HEK293T (cell line): Measurements from ENCODE around the gene EVI5L.
A peak's percentile ranks its signal among the peaks of the same experiment; 100 is the strongest.

Experiments used
- CTCF ChIA-PET: fragments of 350-600 bp; formaldehyde crosslinking; extraction: SDS; loops from one replicate; lab custom pipeline; 2021; ENCODE audit warnings: antibody characterized with exemption, inconsistent platforms; lab: Yijun Ruan, JAX
- POLR2A ChIA-PET: fragments of 350-600 bp; formaldehyde crosslinking; extraction: SDS; loops from one replicate; lab custom pipeline; 2020; ENCODE audit warnings: antibody characterized with exemption, inconsistent platforms; lab: Yijun Ruan, JAX
- DNase-seq: peaks from one replicate; pipeline ENCODE4 v3.0.0; 2012; ENCODE audit warnings: mixed read lengths; ENCODE audit errors: extremely low spot score
- BHLHE40 ChIP-seq: fragments of 450-650 bp; IDR thresholded peaks from 2 replicates; pipeline ENCODE4 v1.6.1; 2016; ENCODE audit warnings: mild to moderate bottlenecking, moderate library complexity, borderline replicate concordance
- CTBP1 ChIP-seq: fragments of 450-650 bp; IDR thresholded peaks from 2 replicates; pipeline ENCODE4 v1.6.1; 2016; ENCODE audit warnings: borderline replicate concordance
- ELF4 ChIP-seq: fragments of 450-650 bp; IDR thresholded peaks from 2 replicates; pipeline ENCODE4 v1.6.1; 2017; ENCODE audit warnings: antibody characterized with exemption
- FOXA1 ChIP-seq: fragments of 450-650 bp; IDR thresholded peaks from 2 replicates; pipeline ENCODE4 v1.6.1; 2016; ENCODE audit warnings: mild to moderate bottlenecking
- FOXK2 ChIP-seq: fragments of 450-650 bp; IDR thresholded peaks from 2 replicates; pipeline ENCODE4 v1.6.1; 2016; ENCODE audit warnings: mild to moderate bottlenecking
- FOXM1 ChIP-seq: fragments of 450-650 bp; IDR thresholded peaks from 2 replicates; pipeline ENCODE4 v1.6.1; 2017; ENCODE audit warnings: mild to moderate bottlenecking, borderline replicate concordance
- HDGF ChIP-seq: fragments of 450-650 bp; IDR thresholded peaks from 2 replicates; pipeline ENCODE4 v1.6.1; 2017; ENCODE audit warnings: antibody characterized with exemption, borderline replicate concordance
- L3MBTL2 ChIP-seq: fragments of 450-650 bp; conservative IDR thresholded peaks from 2 replicates; pipeline ENCODE4 v1.6.1; 2016; ENCODE audit warnings: mild to moderate bottlenecking
- LEF1 ChIP-seq: fragments of 450-650 bp; IDR thresholded peaks from 2 replicates; pipeline ENCODE4 v1.6.1; 2017; ENCODE audit warnings: mild to moderate bottlenecking, borderline replicate concordance
- NFRKB ChIP-seq: fragments of 450-650 bp; IDR thresholded peaks from 2 replicates; pipeline ENCODE4 v1.6.1; 2016; ENCODE audit warnings: mild to moderate bottlenecking, moderate library complexity
- SP1 ChIP-seq: fragments of 450-650 bp; IDR thresholded peaks from 2 replicates; pipeline ENCODE4 v1.6.1; 2017
- SUZ12 ChIP-seq: fragments of 450-650 bp; IDR thresholded peaks from 2 replicates; pipeline ENCODE4 v1.6.1; 2016; ENCODE audit warnings: mild to moderate bottlenecking
- TARDBP ChIP-seq: fragments of 450-650 bp; IDR thresholded peaks from 2 replicates; pipeline ENCODE4 v1.6.1; 2016
- ZNF384 ChIP-seq: fragments of 450-650 bp; IDR thresholded peaks from 2 replicates; pipeline ENCODE4 v1.6.1; 2016
- TF ChIP-seq, protein P1 (sequence below): fragments of 450-650 bp; IDR thresholded peaks from 2 replicates; pipeline ENCODE4 v1.6.1; 2016

The EVI5L gene

DNA sequence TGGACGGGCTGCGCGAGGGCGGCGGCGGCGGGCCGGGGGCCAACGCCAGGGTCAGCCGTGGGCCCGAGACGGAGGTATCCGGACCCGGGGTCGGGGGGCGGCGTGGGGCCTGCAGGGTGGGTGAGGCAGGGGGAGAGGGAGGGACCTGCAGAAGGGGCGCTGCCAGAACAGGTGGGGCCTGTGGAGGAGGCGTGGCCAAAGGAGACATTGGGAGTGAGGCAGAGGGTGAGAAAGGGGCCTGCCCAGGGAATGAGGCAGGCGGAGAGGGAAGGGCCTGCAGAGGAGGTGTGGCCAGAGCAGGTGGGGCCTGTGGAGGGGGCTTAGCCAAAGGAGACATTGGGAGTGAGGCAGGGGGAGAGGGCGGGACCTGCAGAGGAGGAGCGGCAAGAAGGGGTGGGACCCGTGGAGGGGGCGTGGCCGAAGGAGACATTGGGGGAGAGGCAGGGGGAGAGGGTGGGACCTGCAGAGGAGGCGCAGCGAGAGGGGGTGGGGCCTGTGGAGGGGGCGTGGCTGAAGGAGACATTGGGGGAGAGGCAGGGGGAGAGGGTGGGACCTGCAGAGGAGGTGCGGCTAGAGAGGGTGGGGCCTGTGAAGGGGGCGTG lies 40.0 kb downstream of the EVI5L start:
- ChIA-PET POLR2A (interaction anchor here (1.1 to 2.0 kb wide), 6 partner anchors 18 to 74 kb away, joined by 3 to 18 read pairs (median 14); partner anchors contain the start of genes EVI5L, LRRC8E, MAP2K7 and SNAPC2), CTCF (interaction anchor here (0.6 to 2.0 kb wide), 16 partner anchors 7 to 538 kb away, joined by 3 to 19 read pairs (median 6); partner anchors contain the start of genes LRRC8E, MAP2K7, MCOLN1 and SNAPC2)
- DNase-seq, result peak; percentile 72
- TF ChIP-seq SP1 (peak; percentile 46), CTBP1 (no peak)

DNA sequence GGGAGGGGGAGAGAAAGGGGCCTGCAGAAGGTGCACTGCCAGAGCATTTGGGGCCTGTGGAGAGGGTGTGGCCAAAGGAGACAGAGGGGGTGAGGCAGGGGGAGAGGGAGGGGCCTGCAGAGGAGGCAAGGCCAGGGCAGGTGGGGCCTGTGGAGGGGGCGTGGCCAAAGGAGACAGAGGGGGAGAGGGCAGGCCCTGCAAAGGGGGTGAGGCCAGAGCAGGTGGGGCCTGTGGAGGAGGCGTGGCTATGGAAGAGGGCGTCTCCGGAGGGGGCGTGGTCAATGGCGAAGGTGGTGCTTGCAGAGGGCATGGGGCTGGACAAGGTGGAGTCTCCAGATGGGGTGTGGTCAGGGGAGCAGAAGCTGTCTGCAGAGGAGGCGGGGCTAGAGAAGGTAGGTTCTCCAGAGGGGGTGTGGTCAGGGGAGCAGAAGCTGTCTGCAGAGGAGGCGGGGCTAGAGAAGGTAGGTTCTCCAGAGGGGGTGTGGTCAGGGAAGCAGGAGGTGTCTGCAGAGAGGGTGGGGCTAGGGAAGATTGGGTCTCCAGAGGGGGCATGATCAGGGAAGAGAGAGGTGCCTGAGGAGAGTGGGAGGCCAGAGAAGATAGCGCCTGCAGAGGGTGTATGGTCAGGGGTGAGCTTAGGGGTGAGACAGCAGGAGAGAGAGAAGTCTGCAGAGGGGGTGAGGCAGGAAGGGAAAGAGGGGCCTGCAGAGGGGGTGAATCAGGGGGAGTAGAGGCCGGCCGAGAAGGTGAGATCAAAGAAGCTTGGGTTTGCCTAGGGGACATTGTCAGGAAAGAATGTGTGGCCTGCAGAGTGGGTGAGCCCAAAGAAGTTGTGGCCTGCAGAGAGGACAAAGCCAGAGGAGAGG lies 40.8 kb downstream of the EVI5L start:
- no peak for TF ChIP-seq BHLHE40
- TF ChIP-seq ELF4, result no peak
- TF ChIP-seq SP1, result 0 out of 2 replicates have a peak, but pooled peaks have one; percentile 24
- TF ChIP-seq, protein P1, sequence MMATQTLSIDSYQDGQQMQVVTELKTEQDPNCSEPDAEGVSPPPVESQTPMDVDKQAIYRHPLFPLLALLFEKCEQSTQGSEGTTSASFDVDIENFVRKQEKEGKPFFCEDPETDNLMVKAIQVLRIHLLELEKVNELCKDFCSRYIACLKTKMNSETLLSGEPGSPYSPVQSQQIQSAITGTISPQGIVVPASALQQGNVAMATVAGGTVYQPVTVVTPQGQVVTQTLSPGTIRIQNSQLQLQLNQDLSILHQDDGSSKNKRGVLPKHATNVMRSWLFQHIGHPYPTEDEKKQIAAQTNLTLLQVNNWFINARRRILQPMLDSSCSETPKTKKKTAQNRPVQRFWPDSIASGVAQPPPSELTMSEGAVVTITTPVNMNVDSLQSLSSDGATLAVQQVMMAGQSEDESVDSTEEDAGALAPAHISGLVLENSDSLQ, result no peak
- no peak for TF ChIP-seq L3MBTL2
- TF ChIP-seq FOXA1, result no peak
- no peak for TF ChIP-seq ZNF384
- no peak for TF ChIP-seq CTBP1
- peak; percentile 72 for DNase-seq
- POLR2A ChIA-PET, result no interaction called here
- CTCF ChIA-PET, result no interaction called here

DNA sequence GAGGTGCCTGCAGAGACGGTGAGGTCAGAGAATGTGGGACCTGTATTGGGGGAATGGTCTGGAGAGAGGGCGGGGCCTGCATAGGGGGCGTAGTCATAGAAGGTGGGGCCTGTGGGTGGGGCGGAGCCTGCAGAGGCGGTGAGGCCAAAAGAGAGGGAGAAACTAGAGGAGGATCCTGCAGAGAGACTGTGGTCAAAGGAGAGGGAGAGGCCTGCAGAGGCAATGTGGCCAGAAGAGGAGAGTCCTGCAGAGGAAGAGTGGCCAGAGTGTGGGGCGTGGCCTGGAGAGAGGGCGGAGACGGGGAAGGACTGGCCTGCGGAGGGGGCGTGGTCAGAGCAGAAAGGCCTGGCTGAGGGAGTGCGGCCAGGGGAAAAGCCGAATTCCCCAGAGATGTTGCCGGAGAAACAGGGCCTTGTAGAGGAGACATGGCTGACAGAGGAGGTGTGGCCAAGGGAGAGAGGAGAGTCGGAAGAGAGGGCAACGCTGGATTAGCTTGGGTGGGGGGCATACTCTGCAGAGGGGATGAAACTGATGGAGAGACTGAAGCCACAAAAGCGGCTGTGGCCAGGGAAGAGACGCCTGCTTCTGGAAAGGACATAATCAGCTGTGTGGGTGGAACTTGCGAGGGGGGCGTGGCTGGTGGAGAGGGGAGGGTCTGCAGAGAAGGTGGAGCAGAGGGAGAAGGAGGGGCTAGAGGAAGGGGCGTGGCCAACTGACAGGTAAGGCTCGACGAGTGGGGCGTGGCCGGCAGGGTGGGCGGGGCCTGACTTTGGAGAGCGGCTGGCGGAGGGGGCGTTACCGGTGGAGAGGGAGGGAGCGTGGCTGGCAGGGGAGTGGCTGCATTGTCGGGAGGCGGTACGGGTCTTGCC lies 41.7 kb downstream of the EVI5L start:
- ChIA-PET POLR2A (interaction anchor here (0.6 to 1.2 kb wide), 3 partner anchors 16 to 32 kb away, joined by 3 to 4 read pairs (median 4); partner anchors contain the start of genes LRRC8E and MAP2K7), CTCF (no interaction called here)
- DNase-seq, result peak; percentile 79
- TF ChIP-seq FOXK2 (no peak), ELF4 (no peak), CTBP1 (no peak), NFRKB (no peak), SP1 (peak; percentile 59), TARDBP (no peak), HDGF (no peak)
- TF ChIP-seq, protein P1, result peak; percentile 80

DNA sequence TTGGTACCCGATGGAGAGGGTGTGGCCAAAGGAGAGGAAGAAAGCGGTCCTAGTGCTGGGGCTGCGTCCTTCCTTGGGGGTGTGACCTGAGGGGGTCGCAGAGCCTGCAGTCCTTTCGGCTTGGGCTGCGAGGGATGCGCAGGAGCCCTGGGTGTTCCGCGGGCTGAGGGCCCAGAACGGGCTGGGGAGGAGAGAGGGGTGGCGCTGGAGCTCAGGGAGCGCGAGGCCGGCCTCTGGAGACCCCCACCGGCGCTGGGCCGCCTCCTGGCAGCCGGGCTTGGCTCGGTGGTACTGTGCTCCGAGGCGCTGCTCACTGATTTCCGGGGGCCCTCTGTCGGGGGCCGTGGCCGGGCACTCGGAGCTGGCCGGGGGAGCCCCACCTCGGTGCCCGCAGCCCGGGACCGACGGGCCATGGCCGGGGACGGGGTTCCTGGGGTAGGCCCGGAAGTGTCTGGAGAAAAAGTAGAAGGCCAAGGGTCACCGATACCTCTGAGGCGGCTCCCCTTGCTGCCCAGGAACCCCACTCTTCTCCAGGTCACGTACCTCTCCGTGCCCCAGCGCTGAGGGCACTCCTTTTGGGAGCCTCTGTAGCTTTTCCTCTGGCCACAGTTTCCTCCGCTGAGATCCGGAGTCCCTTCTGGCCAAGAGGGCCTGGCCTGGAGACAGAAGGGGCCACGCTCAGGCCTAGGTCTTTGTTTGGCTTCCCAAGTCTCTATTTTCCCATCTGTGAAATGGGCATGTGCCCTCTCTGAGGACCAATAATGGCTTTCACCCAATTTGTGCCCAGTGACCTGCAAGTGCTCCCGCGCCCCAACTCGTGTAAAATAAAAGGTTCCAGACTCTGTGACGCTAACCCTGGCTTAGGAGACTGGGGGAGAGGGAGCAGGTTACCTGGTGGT lies 42.5 kb downstream of the EVI5L start:
- CTCF ChIA-PET, result no interaction called here
- POLR2A ChIA-PET, result interaction anchor here (0.6 to 1.2 kb wide), 3 partner anchors 16 to 31 kb away, joined by 3 to 4 read pairs (median 4); partner anchors contain the start of genes LRRC8E and MAP2K7
- TF ChIP-seq SUZ12, result no peak
- DNase-seq, result no peak

DNA sequence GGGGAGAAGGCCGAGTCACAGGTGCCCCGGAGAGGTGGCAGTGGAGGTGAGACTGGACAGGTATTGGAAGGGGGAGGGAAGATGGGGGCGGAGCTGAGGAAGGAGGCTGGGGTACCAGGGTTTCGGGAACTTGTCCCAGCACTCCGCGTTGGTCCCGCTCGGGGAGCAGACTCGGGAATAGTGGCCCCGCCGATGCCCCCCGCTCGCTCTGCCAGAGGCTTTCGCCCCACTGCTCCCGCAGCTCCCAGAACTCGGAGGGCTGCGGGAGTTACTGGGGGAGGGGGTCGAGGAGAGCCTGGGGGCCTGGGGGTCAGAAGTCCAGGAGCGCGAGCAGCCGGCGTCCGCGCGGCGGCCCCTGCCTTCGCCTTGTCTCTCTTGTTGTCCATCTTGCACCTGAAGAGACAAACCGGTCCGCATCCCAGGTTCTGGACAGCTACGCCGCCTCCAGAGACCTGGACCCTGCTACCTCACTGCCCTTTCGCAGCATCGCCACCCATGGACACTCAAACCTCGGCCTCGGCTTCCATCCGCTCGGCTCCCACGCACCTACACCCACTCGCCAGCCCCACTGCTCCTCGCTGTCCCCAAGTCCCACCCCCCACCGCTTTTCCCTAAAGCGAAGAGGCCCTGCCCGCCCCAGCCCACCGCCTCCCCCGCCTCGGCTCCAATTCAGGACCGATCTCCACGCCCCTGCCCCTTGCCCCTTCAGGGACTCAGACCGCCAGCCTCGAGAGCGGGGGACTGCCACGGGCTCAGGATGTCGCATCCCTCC lies 43.5 kb downstream of the EVI5L start:
- TF ChIP-seq L3MBTL2, result no peak
- TF ChIP-seq TARDBP, result no peak
- no peak for TF ChIP-seq BHLHE40
- TF ChIP-seq ELF4, result no peak
- no peak for TF ChIP-seq FOXK2
- TF ChIP-seq HDGF, result no peak
- no peak for TF ChIP-seq SP1
- TF ChIP-seq LEF1, result no peak
- TF ChIP-seq FOXM1, result no peak
- ChIA-PET CTCF (no interaction called here), POLR2A (no interaction called here)
- no peak for DNase-seq
